HG03280 (cell line): Measurements from ENCODE around the gene ZNF628.

Source experiments
- ATAC-seq: cut with Tn5 transposase; IDR thresholded peaks from one replicate; pipeline ENCODE4 v1.9.1; 2021; ENCODE audit warnings: mild to moderate bottlenecking, moderate library complexity; ENCODE audit not compliant: unreplicated experiment

ZNF628 gene

DNA sequence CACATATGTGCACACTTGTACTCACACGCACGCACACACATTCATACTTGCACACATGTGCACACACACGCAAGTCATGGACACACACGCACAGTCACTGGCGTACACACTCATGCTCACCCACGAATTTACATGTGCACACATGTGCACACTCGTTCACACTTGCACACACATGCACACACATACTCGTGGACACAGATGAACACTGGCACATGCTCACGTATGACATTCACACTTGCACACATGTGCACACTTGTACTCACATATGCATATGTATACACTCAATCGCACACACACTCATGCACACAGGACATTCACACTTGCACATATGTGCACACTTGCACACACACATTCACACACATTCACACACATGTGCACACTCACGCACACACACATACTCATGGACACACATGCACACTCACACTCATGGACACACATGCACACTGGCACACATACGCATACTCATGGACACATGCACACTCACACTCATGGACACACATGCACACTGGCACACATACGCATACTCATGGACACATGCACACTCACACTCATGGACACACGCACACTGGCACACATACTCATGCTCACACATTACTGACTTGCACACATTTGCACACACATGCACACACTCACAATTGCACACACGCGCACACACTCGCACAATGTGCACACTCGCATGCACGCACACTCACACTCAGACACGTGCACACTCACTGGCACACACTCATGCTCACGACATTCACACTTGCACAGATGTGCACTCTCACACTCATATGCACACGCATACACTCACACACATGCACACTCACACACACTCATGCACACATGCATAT lies 51.0 kb downstream of the ZNF628 start:
- ATAC-seq: no peak

DNA sequence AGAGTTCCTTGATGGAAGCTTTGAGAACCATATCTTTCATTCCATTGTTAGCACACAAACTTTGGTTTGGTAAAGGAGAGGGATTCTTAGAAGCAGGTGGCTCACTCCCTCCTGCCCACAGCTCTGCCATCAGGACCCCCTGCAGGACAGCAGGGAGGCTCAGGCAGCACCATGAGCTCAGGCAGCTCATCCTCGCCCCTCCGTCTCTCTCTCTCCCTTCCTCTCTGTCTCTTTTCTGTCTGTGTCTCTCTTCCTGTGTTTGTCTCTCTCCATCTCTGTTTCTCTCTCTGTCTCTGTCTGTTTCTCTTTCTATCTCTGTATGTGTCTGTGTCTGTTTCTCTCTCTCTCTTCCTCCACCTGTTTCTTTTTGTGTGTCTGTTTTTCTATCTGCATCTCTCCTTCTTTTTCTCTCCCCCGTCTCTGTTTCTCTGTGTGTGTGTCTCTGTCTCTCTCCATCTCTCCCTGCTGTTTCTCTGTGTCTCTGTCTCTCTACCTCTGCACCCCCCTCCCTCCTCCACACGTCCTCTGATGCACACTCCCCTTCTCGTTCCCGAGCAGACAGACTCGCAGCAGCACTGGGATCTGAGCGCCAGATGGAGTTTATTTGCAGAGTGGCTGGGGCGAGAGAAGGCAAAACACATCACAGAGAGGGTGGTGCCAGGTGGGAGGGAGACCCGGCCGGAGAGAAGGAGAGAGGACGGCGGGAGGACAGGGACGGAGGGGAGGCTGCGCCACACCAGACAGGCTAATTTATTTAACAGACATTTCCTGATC lies 51.8 kb downstream of the ZNF628 start:
- no peak for ATAC-seq

DNA sequence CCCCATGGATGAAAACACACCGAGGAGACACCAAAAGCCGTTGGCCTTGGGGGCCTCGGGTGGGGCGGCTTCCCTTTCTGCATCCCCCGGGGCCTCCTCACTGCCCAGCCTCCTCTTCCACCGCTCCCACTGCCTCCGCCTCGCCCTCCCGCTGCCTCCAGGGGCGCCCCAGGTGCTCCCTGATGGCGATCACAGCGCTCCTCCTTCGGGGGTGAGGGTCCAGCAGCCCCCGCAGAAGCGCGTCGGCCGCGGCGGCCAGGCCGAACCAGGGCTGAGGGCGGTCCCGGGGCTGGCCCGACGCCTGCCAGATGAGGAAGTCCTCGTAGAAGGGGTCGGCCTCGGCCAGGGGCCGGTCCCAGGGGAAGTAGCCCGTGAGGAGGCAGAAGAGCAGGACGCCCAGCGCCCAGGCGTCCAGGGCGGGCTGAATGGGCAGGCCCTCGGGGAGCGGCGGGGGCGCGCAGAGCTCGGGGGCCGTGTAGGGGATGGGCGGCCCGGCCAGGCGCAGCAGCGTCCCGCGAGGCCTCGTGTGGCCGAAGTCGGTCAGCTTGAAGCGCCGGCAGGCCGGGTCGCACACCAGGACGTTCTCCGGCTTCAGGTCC lies 53.3 kb downstream of the ZNF628 start:
- ATAC-seq: no peak

DNA sequence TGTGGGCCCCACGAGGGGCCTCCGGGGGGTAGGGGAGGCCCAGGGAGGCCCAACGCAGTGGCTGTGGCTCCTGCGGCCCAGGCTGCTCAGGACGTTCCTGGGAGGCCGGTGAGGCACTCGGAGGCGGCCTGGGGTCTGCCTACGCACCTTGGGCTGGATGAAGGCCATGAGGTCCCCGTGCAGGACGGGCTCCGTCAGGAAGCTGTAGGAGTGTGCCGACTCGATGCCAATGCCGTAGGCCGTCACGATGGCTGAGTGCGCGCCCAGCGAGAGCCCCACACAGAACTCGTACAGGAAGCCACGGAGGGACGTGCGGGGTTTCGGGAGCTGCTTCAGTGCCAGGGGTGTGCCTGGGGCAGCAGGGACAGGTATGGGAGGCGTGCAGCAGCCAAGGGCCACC lies 54.6 kb downstream of the ZNF628 start:
- no peak for ATAC-seq
